ENCODE data around the gene AQR.
"Not testable (repeated sequence)": the region's sequence is repeated elsewhere in the genome, so short reads cannot be mapped to it uniquely, and the experiment has no call there.

AQR gene

DNA sequence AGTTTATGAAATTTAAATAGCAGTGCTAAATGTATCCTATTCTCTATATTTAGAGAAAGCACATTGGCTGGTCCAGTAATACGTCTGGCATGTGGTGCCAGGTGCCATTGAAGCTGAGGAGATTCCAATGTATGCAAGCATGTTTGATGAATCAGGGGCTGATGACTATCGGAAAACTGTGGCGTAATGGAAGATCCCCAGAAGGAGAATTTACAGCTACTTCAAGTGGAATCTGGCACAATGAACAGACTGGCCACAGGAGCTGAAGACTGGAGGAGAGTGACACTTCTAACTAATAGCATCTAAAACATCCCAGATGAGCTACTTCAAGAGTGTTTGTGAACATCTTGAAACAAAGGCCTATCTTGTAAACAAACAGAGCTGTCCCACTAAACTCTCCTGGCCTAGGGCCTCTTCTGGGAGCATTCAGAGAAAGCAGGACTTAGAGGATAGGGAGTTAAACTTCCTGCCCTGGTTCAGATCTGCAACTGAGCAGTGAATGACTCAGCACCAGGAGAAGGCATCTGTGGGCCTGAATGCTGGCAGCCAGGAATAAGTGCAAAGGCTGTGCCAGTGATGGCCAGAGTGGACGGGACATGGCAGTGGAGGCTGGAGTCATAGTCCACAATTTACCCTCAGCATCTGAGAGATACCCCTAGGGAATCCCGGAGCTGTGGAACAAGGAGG, 159.0 kb downstream of the AQR start:
- no peak for DNase-seq

DNA sequence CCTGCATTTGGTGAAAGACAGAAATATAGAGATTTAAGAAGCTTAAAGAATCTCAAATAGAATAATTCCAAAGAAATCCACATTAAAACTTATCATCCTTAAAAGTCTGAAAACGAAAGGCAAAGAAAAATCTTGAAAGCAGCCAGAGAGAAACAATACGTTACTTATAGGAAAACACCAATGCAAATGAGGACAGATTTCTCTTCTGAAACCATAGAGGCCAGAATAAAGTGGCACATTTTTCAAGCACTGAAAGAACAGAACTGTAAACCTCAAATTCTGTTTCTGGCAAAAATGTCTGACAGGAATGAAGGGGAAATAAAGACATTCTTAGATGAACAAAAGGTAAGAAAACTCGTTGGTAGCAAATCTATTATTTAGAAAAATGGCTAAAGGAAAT, 160.4 kb downstream of the AQR start:
- DNase-seq: no peak

DNA sequence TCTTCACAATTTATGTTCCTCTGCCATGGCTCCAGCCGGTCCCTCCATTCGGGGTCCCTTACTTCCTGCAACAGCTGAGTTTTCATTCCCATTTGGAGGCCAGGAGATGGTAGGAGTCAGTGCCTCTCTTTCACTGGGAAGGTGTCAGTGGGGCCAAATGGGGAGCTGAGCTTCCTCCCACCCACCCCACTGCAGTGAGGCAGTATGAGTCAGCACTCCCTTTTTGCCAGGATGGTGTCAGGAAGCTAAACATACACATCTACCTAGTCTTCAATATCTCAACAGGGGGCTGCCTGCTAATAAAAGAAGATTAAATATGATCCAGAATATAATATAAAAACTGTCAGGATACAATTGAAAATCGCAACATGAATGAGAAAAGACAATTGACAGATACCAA, 161.5 kb downstream of the AQR start:
- DNase-seq: no peak

GRCh38 chr15:34807241-34807640, 162.3 kb downstream of the AQR start:
- not testable (repeated sequence) for DNase-seq

DNA sequence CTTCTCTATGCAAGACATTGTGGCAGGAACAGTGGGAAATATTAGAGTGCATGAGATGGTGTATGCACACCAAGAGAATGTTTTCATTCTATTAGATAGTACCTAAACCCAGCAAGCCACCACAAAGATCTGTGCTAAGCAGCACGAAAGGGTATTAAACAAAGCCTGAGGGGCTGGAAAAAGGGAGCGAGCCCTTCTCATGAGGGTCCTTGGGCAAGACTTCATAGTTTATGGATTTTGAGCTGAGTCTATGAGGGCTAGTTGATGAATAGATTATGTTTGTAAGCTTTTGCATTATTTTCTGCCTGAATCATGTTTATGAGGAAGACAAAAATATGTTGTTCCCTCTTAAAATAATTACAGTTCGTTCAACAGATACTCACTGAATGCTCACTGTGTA, 164.8 kb downstream of the AQR start:
- DNase-seq: no peak

DNA sequence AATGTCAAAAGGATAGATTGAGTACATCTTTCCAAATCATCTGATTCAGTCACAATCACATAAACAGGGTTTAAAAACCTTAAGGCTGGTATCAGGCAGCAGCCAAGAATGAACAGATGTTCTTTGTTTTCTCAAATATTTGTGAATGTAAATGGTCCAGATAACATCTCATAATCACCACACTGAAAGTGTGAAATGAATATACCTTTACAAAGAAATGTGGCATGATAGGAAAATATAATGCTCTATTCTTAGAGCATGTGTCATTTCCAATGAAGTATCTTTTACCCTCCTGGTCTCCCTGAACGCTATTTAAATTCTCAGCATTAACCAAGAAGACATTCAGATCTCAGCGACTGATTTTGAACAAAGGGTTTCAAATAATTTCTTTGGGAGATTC, 165.4 kb downstream of the AQR start:
- no peak for DNase-seq

DNA sequence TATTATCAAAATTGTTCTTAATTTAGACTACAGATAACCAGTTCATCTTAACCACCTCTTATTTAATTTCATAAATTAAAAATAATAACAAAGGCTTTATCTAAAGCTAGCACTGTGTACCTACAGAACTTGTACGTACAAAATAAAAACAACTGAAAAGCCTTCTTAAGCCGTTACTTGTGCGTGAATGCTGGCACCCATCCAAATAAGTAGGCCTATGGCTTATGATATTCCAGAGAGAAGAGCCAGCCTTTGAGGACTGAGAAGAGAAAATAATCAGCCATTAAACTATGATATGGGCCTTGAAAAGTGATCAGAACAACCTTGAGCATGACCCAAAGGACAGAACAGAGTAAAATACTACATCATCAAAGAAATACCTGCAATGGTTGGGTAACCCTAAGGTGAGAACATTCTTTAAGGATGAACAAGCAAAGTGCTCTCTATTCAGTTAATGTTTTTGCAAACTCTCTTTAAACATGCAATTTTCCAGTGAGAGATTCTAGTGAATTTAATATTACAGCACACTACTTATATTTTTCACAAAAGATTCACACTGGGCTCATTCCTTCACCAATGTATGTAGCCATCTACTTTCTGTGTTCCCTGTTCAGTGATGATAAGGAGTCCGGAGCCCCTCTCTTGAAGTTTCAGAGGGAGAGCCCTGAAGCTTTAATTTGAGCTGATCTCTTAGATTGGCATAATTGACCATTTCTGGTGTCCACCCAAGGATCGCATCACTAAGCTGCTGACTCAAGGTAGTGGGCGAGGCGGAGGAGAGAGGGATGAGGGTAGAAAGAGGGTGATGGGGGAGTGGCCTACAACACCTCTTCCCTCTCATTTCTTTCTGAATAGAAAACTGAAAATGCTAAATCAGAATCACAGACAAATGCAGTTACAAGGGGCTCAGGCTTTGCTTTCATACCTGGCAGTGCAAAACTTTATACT, 166.5 kb downstream of the AQR start:
- DNase-seq: no peak

DNA sequence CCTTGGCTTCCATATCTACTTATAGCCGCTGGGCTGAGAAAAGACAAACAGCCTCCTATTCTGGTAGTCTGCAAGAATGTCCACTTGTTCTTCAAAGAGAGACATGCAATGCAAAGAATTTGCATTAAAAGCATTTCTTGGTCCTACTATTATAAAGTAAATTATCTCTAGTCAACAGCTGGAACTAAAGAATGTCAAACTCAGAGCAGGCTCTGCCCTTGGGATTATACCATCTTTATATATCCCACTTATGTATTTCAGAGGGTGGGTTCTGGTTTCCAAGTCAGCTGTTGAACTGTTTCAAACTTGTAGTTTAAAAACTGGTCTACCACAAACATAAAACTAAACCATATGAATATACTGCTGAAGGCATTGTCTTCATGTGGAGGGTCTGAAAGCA, 167.2 kb downstream of the AQR start:
- DNase-seq: no peak

Measured in NCI-H1930 (cell line).